Heart right ventricle (tissue), 16 donors: ENCODE data around the gene CCDC91. TPM values are rescaled to one million over a fixed set of nuclear protein-coding genes. Genes with fewer than 3 reads are reported as not detected.
"Not testable (repeated sequence)": the region's sequence is repeated elsewhere in the genome, so short reads cannot be mapped to it uniquely, and the experiment has no call there.

Source experiments
- ATAC-seq, 8 donors: fragments of 200-7000 bp; cut with Tn5 transposase; one replicate each; pipeline ENCODE4 v1.9.1; 2020; ENCODE audit warnings: mild to moderate bottlenecking in 8 of 8, moderate library complexity in 8 of 8, moderate number of reproducible peaks in 1 of 8
- DNase-seq, 2 donors: peaks; one replicate each; pipeline ENCODE4 v3.0.0-alpha.2; 2020
- H3K27ac ChIP-seq, 10 donors: fragments of 200-600 bp; sonication (generic) in 2 of 10; one replicate each; pipeline versions ENCODE4 v1.5.0 to v1.8.0; 2020 to 2022; ENCODE audit warnings: mild to moderate bottlenecking in 3 of 10
- H3K27me3 ChIP-seq, 7 donors: fragments of 200-600 bp; one replicate each; pipeline ENCODE4 v1.8.0; 2021 to 2022; ENCODE audit warnings: mild to moderate bottlenecking in 2 of 7
- H3K36me3 ChIP-seq, 9 donors: fragments of 200-600 bp; sonication (generic) in 1 of 9; one replicate each; pipeline versions ENCODE4 v1.5.0 to v1.8.0; 2020 to 2022; ENCODE audit warnings: mild to moderate bottlenecking in 2 of 9
- H3K4me1 ChIP-seq, 9 donors: fragments of 200-600 bp; sonication (generic) in 1 of 9; one replicate each; pipeline versions ENCODE4 v1.5.0 to v1.8.0; 2020 to 2022; ENCODE audit warnings: mild to moderate bottlenecking in 4 of 9
- H3K4me3 ChIP-seq, 10 donors: fragments of 200-600 bp; sonication (generic) in 2 of 10; one replicate each; pipeline versions ENCODE4 v1.5.0 to v1.8.0; 2020 to 2022; ENCODE audit warnings: mild to moderate bottlenecking in 7 of 10, moderate library complexity in 2 of 10
- H3K9me3 ChIP-seq, 11 donors: fragments of 200-600 bp in 10 of 11; sonication (generic) in 2 of 11; one replicate each; pipeline versions ENCODE4 v1.5.0 to v1.8.0; 2013 to 2022; ENCODE audit warnings: mild to moderate bottlenecking in 2 of 11, control low read depth in 1 of 11, moderate library complexity in 1 of 11
- CTCF ChIP-seq, 9 donors: fragments of 200-600 bp; sonication (generic) in 2 of 9; IDR thresholded peaks; one replicate each; pipeline versions ENCODE4 v1.5.0 to v1.8.0; 2021 to 2022; ENCODE audit warnings: antibody characterized with exemption in 9 of 9, mild to moderate bottlenecking in 5 of 9, moderate library complexity in 1 of 9
- WGBS, 2 donors: extraction: QIAGEN DNeasy Blood & Tissue Kit; methylation state at CpG; one replicate each; pipeline ENCODE4 v1.1.7; 2013; ENCODE audit warnings: inconsistent platforms in 1 of 2; 5-methylcytosine and 5-hydroxymethylcytosine counted together
- intact Hi-C, 10 donors: fragments of 100-400 bp; cut with DNase I; formaldehyde crosslinking; loops; one replicate each; pipeline versions ENCODE4 v1.11.1 to v1.14.2; 2022
- polyA plus RNA-seq, 2 donors: library from polyadenylated mRNA; stranded (reverse); fragments of 200-250 nt; gene quantifications; one replicate each; pipeline ENCODE4 v1.2.3, GENCODE V29; 2013
- total RNA-seq, 10 donors: library from RNA; stranded (reverse); fragmentation: NEBNext Ultra II Directional in 3 of 10; extraction: Animal tissue kit (Norgen Biotek cat#: 25700) in 3 of 10; gene quantifications; one replicate each; pipeline versions ENCODE4 v1.2.1 to v1.2.4, GENCODE V29; 2021 to 2023
- donor health status: Arrhythmogenic right ventricular cardiomyopathy.
- donor health status: ischemic (EF 13 %, LVEDD 7.1; RV severe dilation, severe dysfunction).
- donor health status: healthy with polysubstance abuse.
- donor health status: DM: no; HTN: yes; CAD: no.
- donor health status: DM: no; HTN: no; CAD: no.
- donor health status: ischemic (EF 25% LVEDD 6.9; RV normal size, moderate dysfunction).
- donor health status: ischemic (EF 25% LVEDD 5.7; RV mildly dilated, moderate dysfunction).
- donor health status: healthy.
- donor health status: DM: yes; HTN: yes; CAD: no.
- donor health status: Ischemic cardiomyopathy.
- donor health status: ischemic (EF 35%, LVEDD 5.7; RV mildly dilated, moderate dysfunction).
- donor health status: nonischemic (EF 11% LVEDD 7.7; RV severe dilation, severe dysfunction).
- donor health status: DM: yes; HTN: yes; CAD: no.
- donor health status: PGD.
- donor health status: ischemic (EF 29% LVEDD 5.4; RV normal size, mild dysfunction).
- donor health status: nonischemic (EF 23%, LVEDD 6.1; RV moderate dilation, normal function).

Gene CCDC91
- total and polyA plus RNA-seq, 12 donors, result 20.5 to 66.4 (median 54.5) TPM

- DNase-seq, result no peak
- intact Hi-C loops, result loop anchor here in 1 of 10 donors (10.0 kb wide), 1 partner anchor 417 kb away; no protein-coding TSS in a partner anchor
- 77 to 91% methylated on average over 3 of the region's 3 CpGs for WGBS, 2 donors
- H3K27ac ChIP-seq, result no peak overlapping the region
- no peak for ATAC-seq
- no peak for TF ChIP-seq CTCF (IDR thresholded peaks at IDR 0.05)
- H3K27me3 ChIP-seq, result no peaks in the 10 kb centered on the region
- no peak overlapping the region for H3K4me3 ChIP-seq
- H3K36me3 ChIP-seq, result peaks cover 0 to 38% (median 0%) of the 10 kb centered on the region in 9 donors
- H3K4me1 ChIP-seq, result peaks cover 0 to 20% (median 5%) of the 10 kb centered on the region in 9 donors
- H3K9me3 ChIP-seq, result no peaks in the 10 kb centered on the region
These were observed 267.5 kb downstream of the CCDC91 start for GRCh38 chr12:28457785-28458184.

GRCh38 chr12:28459481-28459880, 269.2 kb downstream of the CCDC91 start:
- Histone ChIP-seq H3K27ac (no peak overlapping the region), H3K4me1 (peaks cover 0 to 20% (median 5%) of the 10 kb centered on the region in 9 donors), H3K36me3 (peaks cover 0 to 33% (median 0%) of the 10 kb centered on the region in 9 donors), H3K27me3 (no peaks in the 10 kb centered on the region), H3K4me3 (no peak overlapping the region), H3K9me3 (no peaks in the 10 kb centered on the region)
- no peak for DNase-seq
- TF ChIP-seq CTCF (IDR thresholded peaks at IDR 0.05), result no peak
- intact Hi-C loops, result loop anchor here in 1 of 10 donors (10.0 kb wide), 1 partner anchor 415 kb away; no protein-coding TSS in a partner anchor
- ATAC-seq, result no peak
- 87 to 91% methylated on average over 3 of the region's 3 CpGs for WGBS, 2 donors

GRCh38 chr12:28460420-28461130, 270.3 kb downstream of the CCDC91 start:
- intact Hi-C loops, result no loop called here
- no peak for DNase-seq
- WGBS, 2 donors, result 58 to 77% methylated on average over 2 of the region's 2 CpGs
- no peak for TF ChIP-seq CTCF (IDR thresholded peaks at IDR 0.05)
- Histone ChIP-seq H3K27me3 (no peaks in the 10 kb centered on the region), H3K9me3 (no peaks in the 10 kb centered on the region), H3K4me3 (no peak overlapping the region), H3K4me1 (peaks cover 0 to 14% (median 3%) of the 10 kb centered on the region in 9 donors), H3K36me3 (peaks cover 0 to 33% (median 0%) of the 10 kb centered on the region in 9 donors), H3K27ac (no peak overlapping the region)
- ATAC-seq, result no peak

GRCh38 chr12:28463396-28463795, 273.1 kb downstream of the CCDC91 start:
- DNase-seq, result no peak
- Histone ChIP-seq H3K36me3 (peaks cover 0 to 33% (median 0%) of the 10 kb centered on the region in 9 donors), H3K27me3 (no peaks in the 10 kb centered on the region), H3K4me3 (no peak overlapping the region), H3K4me1 (no peaks in the 10 kb centered on the region), H3K9me3 (no peaks in the 10 kb centered on the region), H3K27ac (no peak overlapping the region)
- ATAC-seq, result no peak
- no peak for TF ChIP-seq CTCF (IDR thresholded peaks at IDR 0.05)
- intact Hi-C loops, result no loop called here

- not testable (repeated sequence) for H3K36me3 ChIP-seq, H3K27me3 ChIP-seq, DNase-seq, ATAC-seq, H3K9me3 ChIP-seq, H3K27ac ChIP-seq, H3K4me3 ChIP-seq, H3K4me1 ChIP-seq
- 96 to 97% methylated on average over 9 of the region's 9 CpGs for WGBS, 2 donors
- intact Hi-C loops, result loop anchor here in 1 of 10 donors (10.0 kb wide), 1 partner anchor 103 kb away; no protein-coding TSS in a partner anchor
These were observed 281.5 kb downstream of the CCDC91 start for GRCh38 chr12:28471762-28472161.

- not testable (repeated sequence) for H3K9me3 ChIP-seq, H3K36me3 ChIP-seq, H3K4me1 ChIP-seq, H3K4me3 ChIP-seq, H3K27me3 ChIP-seq, DNase-seq, ATAC-seq
- peak overlapping the region in 1 of 10 donors; percentile 20 for H3K27ac ChIP-seq
- WGBS, 2 donors, result 70 to 73% methylated on average over 3 of the region's 3 CpGs
- intact Hi-C loops, result loop anchor here in 1 of 10 donors (10.0 kb wide), 1 partner anchor 99 kb away; no protein-coding TSS in a partner anchor
These were observed 285.9 kb downstream of the CCDC91 start for GRCh38 chr12:28476206-28476605.

- not testable (repeated sequence) for ATAC-seq, H3K27me3 ChIP-seq, H3K4me1 ChIP-seq, H3K27ac ChIP-seq, H3K4me3 ChIP-seq, H3K9me3 ChIP-seq, DNase-seq
- peaks cover 0 to 11% (median 0%) of the 10 kb centered on the region in 9 donors for H3K36me3 ChIP-seq
- intact Hi-C loops, result loop anchor here in 1 of 10 donors (10.0 kb wide), 1 partner anchor 96 kb away; no protein-coding TSS in a partner anchor
- 94 to 100% methylated on average over 1 of the region's 1 CpG for WGBS, 2 donors
These were observed 288.8 kb downstream of the CCDC91 start for GRCh38 chr12:28479097-28479496.
